Stomach (tissue), 9 donors: Measurements from ENCODE around the gene GRIN2C. TPM values are rescaled to one million over a fixed set of nuclear protein-coding genes. Genes with fewer than 3 reads are reported as not detected.

ENCODE experiments used
- DNase-seq, 2 donors: peaks; one replicate each; pipeline versions ENCODE4 v3.0.0 to v3.0.0-alpha.2; 2013 to 2019
- H3K27ac ChIP-seq, 5 donors: fragments of 200-600 bp in 4 of 5; sonication (generic) in 4 of 5; one replicate each; pipeline ENCODE4 v1.5.1; 2013 to 2019; ENCODE audit warnings: mild to moderate bottlenecking in 1 of 5, moderate library complexity in 1 of 5
- H3K27me3 ChIP-seq, 3 donors: fragments of 200-600 bp; sonication (generic); one replicate each; pipeline ENCODE4 v1.5.1; 2017 to 2019; ENCODE audit warnings: mixed run types in 1 of 3
- H3K36me3 ChIP-seq, 4 donors: fragments of 200-600 bp; sonication (generic); 1 replicate in 3 of 4; 2 replicates in 1 of 4; pipeline ENCODE4 v1.5.1; 2016 to 2019
- H3K4me1 ChIP-seq, 4 donors: fragments of 200-600 bp; sonication (generic); one replicate each; pipeline ENCODE4 v1.5.1; 2016 to 2019
- H3K4me3 ChIP-seq, 4 donors: fragments of 200-600 bp; sonication (generic) in 3 of 4; one replicate each; pipeline ENCODE4 v1.5.1; 2016 to 2019; ENCODE audit warnings: mild to moderate bottlenecking in 1 of 4
- H3K9me3 ChIP-seq, 4 donors: fragments of 200-600 bp; sonication (generic); one replicate each; pipeline ENCODE4 v1.5.1; 2016 to 2019
- CTCF ChIP-seq, 7 experiments: fragments of 450-650 bp in 4 of 7; fragments of 200-600 bp in 3 of 7; sonication (generic) in 3 of 7; IDR thresholded peaks; one replicate each; pipeline ENCODE4 v1.5.1; 2016 to 2019; ENCODE audit warnings: antibody characterized with exemption in 7 of 7, control low read depth in 2 of 7, mild to moderate bottlenecking in 1 of 7
- EP300 ChIP-seq: sonication (generic); formaldehyde crosslinking; IDR thresholded peaks from one replicate; pipeline ENCODE4 v1.6.1; 2017; ENCODE audit warnings: antibody characterized with exemption
- POLR2A ChIP-seq, 4 donors: fragments of 450-650 bp; IDR thresholded peaks; one replicate each; pipeline ENCODE4 v1.6.1; 2016; ENCODE audit warnings: antibody characterized with exemption in 4 of 4, control low read depth in 2 of 4, mild to moderate bottlenecking in 1 of 4, moderate library complexity in 1 of 4
- POLR2AphosphoS5 ChIP-seq, 3 donors: sonication (generic); formaldehyde crosslinking; IDR thresholded peaks; one replicate each; pipeline ENCODE4 v1.6.1; 2016; ENCODE audit warnings: antibody characterized with exemption in 3 of 3
- WGBS, 5 donors: extraction: QIAGEN DNeasy Blood & Tissue Kit in 3 of 5; methylation state at CpG; one replicate each; pipeline versions ENCODE4 v1.1.5 to v1.1.7; 2013 to 2018; 5-methylcytosine and 5-hydroxymethylcytosine counted together
- intact Hi-C: fragments of 100-400 bp; cut with DNase I; formaldehyde crosslinking; loops from one replicate; pipeline ENCODE4 v1.15.1; 2023; ENCODE audit warnings: low total_unique reads
- polyA plus RNA-seq, 3 donors: library from polyadenylated mRNA; stranded (reverse); fragments of 200-250 nt; gene quantifications; one replicate each; pipeline ENCODE4 v1.2.3, GENCODE V29; 2013
- total RNA-seq, 5 donors: library from RNA; depleted of rRNA; stranded (reverse); fragments of >200 nt; gene quantifications; one replicate each; pipeline versions ENCODE4 v1.1.0 to v1.2.3, GENCODE V29; 2014 to 2016
- donor health status: healthy with polysubstance abuse.
- donor health status: Bipolar disorder and iron deficiency.
- donor health status: healthy.

GRIN2C gene
- total and polyA plus RNA-seq, 8 donors: 0.33 to 0.55 TPM; not detected in 6

GRCh38 chr17:74850310-74850709 is 9.4 kb downstream of the GRIN2C start:
- 81 to 88% (median 84%) methylated on average over 13 to 17 of the region's 17 CpGs for WGBS, 5 donors
- no peaks in the 10 kb centered on the region for H3K36me3 ChIP-seq
- H3K27me3 ChIP-seq: peaks cover 13 to 61% (median 54%) of the 10 kb centered on the region in 3 donors
- peaks cover 0 to 5% (median 0%) of the 10 kb centered on the region in 4 donors for H3K9me3 ChIP-seq
- H3K4me3 ChIP-seq: no peak overlapping the region
- TF ChIP-seq POLR2A (IDR thresholded peaks at IDR 0.05): no peak
- no peak for TF ChIP-seq POLR2AphosphoS5 (IDR thresholded peaks at IDR 0.05)
- TF ChIP-seq CTCF (IDR thresholded peaks at IDR 0.05): no peak
- TF ChIP-seq EP300: no peak
- no peak for DNase-seq
- peaks cover 9 to 14% (median 10%) of the 10 kb centered on the region in 4 donors for H3K4me1 ChIP-seq
- no peak overlapping the region for H3K27ac ChIP-seq
- intact Hi-C loops: no loop called here

GRCh38 chr17:74848656-74849399 is 10.9 kb downstream of the GRIN2C start:
- Histone ChIP-seq H3K4me1 (peaks cover 9 to 14% (median 10%) of the 10 kb centered on the region in 4 donors), H3K36me3 (no peaks in the 10 kb centered on the region), H3K27me3 (peaks cover 13 to 55% (median 40%) of the 10 kb centered on the region in 3 donors), H3K9me3 (peaks cover 0 to 5% (median 0%) of the 10 kb centered on the region in 4 donors), H3K4me3 (no peak overlapping the region), H3K27ac (no peak overlapping the region)
- no peak for DNase-seq
- intact Hi-C loops: no loop called here
- TF ChIP-seq POLR2AphosphoS5 (IDR thresholded peaks at IDR 0.05) (no peak), EP300 (no peak), CTCF (IDR thresholded peaks at IDR 0.05) (no peak), POLR2A (IDR thresholded peaks at IDR 0.05) (no peak)
- 62 to 70% (median 66%) methylated on average over 9 of the region's 9 CpGs for WGBS, 5 donors

- DNase-seq: no peak
- intact Hi-C loops: no loop called here
- Histone ChIP-seq H3K27me3 (peaks cover 0 to 50% (median 28%) of the 10 kb centered on the region in 3 donors), H3K9me3 (no peaks in the 10 kb centered on the region), H3K4me3 (no peak overlapping the region), H3K27ac (no peak overlapping the region), H3K4me1 (peaks cover 13 to 18% (median 16%) of the 10 kb centered on the region in 4 donors), H3K36me3 (no peaks in the 10 kb centered on the region)
- TF ChIP-seq POLR2A (IDR thresholded peaks at IDR 0.05) (no peak), CTCF (IDR thresholded peaks at IDR 0.05) (no peak), POLR2AphosphoS5 (IDR thresholded peaks at IDR 0.05) (no peak), EP300 (no peak)
- 86 to 95% (median 94%) methylated on average over 2 to 16 of the region's 16 CpGs for WGBS, 5 donors
These were observed 13.1 kb downstream of the GRIN2C start for GRCh38 chr17:74846621-74847020.

GRCh38 chr17:74843352-74843627 is 16.4 kb downstream of the GRIN2C start:
- Histone ChIP-seq H3K36me3 (peaks cover 0 to 9% (median 8%) of the 10 kb centered on the region in 4 donors), H3K4me1 (peaks cover 16 to 33% (median 27%) of the 10 kb centered on the region in 4 donors), H3K9me3 (no peaks in the 10 kb centered on the region), H3K27ac (no peak overlapping the region), H3K4me3 (peak overlapping the region; percentile 39 to 43 (median 42)), H3K27me3 (peaks cover 0 to 25% (median 9%) of the 10 kb centered on the region in 3 donors)
- intact Hi-C loops: no loop called here
- 14 to 40% (median 33%) methylated on average over 9 to 26 of the region's 26 CpGs for WGBS, 5 donors
- DNase-seq: no peak
- no peak for TF ChIP-seq POLR2AphosphoS5 (IDR thresholded peaks at IDR 0.05)
- TF ChIP-seq CTCF (IDR thresholded peaks at IDR 0.05): no peak
- no peak for TF ChIP-seq POLR2A (IDR thresholded peaks at IDR 0.05)
- TF ChIP-seq EP300: no peak
